GM19372 (cell line): ENCODE data around the gene DTHD1.

Experiments
- ATAC-seq: cut with Tn5 transposase; IDR thresholded peaks from one replicate; pipeline ENCODE4 v1.9.1; 2021; ENCODE audit warnings: mild to moderate bottlenecking, low read depth, moderate library complexity; ENCODE audit not compliant: unreplicated experiment

DTHD1 gene

GRCh38 chr4:36338973-36339372 lies 57.6 kb downstream of the DTHD1 start:
- ATAC-seq, result no peak

GRCh38 chr4:36341936-36342335 lies 60.5 kb downstream of the DTHD1 start:
- no peak for ATAC-seq

- no peak for ATAC-seq
Measured at GRCh38 chr4:36343501-36344175, 62.2 kb downstream of the DTHD1 start.

DNA sequence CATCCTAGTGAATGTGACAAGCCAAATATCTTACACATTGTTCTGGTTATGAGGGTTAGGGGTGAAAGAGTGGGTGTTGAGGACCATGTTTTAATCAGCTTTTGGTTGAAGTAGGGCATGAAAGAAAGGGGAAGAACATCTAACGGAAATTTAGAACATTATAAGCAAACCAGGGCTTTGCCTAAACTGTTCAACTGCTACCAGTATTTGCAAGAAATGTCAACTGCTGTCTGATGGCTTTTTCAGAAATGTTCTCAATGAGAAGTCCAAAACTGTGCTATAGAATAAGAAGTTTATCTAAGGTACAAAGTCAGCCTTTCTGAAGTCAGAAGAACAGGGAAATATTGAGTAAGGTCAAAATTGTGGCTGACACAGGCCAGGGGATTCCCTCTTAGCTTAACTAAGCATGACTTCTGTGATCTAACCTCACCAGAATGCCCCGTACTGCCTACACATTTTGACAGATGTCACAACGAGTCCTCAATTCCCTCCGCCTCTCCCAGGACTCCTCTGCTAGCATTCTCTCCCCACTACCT lies 67.1 kb downstream of the DTHD1 start:
- ATAC-seq, result peak; percentile 94

DNA sequence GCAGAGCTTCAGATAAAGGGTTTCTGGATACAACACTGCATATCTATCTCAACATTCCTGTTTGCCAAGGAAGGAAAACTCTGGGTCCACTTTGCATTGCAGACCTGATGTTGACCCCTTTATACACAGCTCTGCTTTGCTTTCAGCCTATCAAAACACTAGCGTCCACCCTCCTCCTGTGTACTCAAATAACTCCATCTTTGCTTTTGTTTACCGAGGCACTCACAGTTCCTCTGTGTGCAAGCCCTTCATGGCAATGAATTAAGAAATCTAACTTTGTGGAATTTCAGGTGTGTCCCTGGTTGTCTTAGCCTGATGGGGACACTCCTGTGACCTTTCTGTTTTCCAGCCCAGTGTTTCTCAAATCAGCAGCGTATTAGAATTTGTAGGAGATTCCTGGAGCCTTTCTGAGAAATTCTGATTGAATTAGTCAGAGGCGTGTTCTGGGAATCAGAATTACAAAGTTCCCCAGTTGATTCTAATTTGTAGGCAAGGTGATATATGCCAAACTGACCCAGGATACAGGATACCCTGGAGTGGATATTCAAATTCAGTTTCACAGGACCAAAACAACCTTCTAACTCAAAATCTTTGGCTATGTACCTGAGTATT lies 68.6 kb downstream of the DTHD1 start:
- no peak for ATAC-seq

- ATAC-seq, result peak; percentile 49
Measured at GRCh38 chr4:36351082-36351666, 69.8 kb downstream of the DTHD1 start.

GRCh38 chr4:36353998-36354397 lies 72.6 kb downstream of the DTHD1 start:
- no peak for ATAC-seq

- no peak for ATAC-seq
Measured at GRCh38 chr4:36358173-36358572, 76.8 kb downstream of the DTHD1 start.

GRCh38 chr4:36360755-36361154 lies 79.3 kb downstream of the DTHD1 start:
- no peak for ATAC-seq

DNA sequence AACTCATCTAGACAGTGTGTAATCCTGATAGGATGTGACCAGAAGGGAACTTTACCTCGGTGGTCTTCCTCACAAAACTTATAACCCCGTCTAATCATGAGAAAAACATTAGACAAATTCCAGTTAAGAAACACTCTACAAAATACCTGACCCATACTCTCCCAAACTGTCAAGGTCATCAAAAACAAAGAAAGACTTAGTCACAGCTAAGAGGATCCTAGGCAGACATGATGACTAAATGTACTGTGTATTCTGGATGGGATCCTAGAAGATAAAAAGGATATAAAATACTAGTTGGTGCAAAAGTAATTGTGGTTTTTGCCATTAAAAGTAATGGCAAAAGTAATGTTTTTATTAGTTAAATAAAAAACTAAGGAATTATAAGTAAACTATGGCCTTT lies 81.6 kb downstream of the DTHD1 start:
- no peak for ATAC-seq

DNA sequence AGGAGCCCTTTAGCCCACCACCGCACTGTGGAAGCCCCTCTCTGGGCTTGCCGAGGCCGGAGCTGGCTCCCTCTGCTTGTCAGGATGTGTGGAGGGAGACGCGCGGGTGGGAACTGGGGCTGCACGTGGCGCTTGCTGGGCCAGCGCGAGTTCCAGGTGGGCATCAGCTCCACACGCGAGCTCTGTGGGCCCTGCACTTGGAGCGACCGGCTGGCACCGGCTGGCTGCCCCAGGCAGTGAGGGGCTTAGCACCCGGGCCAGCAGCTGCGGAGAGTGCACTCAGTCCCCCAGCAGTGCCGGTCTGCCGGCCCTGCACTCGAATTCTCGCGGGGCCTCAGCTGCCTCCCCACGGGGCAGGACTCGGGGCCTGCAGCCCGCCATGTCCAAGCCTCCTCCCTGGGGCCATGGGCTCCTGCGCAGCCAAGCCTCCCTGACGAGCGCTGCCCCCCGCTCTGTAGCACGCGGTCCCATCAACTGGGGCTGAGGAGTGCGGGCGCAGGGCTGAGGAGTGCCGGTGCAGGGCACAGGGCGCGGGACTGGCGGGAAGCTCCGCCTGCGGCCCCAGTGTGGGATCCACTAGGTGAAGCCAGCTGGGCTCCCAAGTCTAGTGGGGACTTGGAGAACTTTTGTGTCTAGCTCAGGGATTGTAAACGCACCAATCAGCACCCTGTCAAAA lies 93.6 kb downstream of the DTHD1 start:
- no peak for ATAC-seq

DNA sequence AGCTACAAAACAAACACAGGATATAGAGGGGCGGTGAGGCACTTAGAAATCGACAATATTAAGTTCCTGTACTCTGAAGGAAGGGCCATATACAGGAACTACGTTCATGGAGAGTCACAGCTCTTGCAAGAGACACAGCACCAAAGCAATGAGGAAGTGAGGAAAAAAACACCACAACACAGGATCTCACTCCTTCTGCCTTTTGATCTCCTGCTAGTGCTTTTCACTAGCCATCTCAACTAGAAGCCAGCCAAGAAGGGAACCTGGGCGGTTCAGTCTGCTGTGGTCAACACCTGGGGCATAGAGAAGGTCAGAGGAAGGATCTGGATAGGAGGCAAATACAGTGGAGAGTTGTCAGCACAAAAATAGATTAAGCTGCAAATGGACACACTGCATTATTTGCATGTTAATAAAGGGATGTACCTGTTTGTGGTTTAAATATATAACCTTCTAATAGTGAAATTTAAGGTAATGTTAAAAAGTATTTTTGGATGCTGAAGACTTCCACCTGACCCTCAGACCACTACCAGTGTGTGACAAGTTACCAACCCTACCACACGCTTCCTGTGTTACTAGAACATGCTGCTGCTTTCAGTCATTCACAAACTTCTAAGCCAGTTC lies 104.6 kb downstream of the DTHD1 start:
- peak; percentile 86 for ATAC-seq

DNA sequence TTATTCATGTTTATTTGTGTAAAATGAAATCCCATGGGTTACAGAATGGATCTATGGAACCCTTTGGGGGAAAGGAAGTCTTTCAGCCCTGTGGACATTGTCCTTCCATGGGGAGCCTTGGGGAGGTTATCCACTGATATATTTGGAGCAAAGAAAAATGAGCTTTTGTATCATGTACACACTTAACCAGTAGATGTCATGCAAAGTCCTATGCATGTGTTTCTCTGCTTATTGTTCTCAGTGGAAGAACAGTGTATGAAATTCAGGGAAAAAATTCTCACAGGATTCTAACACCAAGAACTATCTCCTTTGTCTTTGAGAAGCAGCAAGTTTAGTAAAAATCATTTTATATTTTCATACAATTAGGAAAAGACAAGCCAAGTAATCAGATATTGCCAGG lies 105.3 kb downstream of the DTHD1 start:
- no peak for ATAC-seq

DNA sequence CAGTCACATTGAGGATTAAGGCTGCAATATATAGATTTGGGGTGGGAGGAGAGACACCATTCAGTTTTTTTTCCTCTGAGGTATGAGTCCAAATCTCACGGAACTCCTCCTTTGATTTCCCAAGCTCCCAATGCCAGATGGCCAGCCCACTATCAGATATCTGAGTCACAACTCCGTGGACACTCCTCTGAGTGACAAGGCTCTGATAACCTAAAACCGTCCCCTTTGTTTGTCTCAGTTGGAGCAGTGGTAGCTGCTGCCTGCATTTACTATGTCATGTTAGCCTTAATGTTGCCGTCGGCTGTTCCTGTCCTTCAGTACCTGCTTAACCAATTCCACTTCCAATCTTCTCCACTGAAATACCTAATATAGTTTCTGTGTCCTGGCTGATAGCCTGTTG lies 107.3 kb downstream of the DTHD1 start:
- no peak for ATAC-seq

- ATAC-seq, result no peak
Measured at GRCh38 chr4:36391411-36391810, 110.0 kb downstream of the DTHD1 start.

DNA sequence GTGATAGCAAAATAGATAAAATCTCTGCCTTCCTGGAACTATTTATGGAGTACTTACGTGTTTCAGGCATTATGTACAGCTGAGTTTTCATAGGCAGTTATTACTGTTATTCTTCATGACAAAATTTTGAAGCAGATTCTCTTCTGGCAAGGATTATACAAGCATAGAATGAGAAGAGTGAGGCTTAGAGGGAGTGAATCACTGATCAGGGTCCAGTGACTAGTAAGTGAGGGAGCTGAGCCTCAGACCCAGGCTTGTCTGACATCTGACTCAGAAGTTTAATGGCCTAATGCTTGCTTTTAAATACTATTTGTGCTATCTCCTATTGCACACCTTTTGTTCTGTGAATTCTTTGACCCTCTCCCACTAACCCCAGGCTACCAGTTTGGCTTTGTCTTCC lies 110.6 kb downstream of the DTHD1 start:
- ATAC-seq, result no peak

- ATAC-seq, result no peak
Measured at GRCh38 chr4:36392916-36393315, 111.5 kb downstream of the DTHD1 start.
